ENCODE measurements around the gene CD6. TPM values are rescaled to one million over a fixed set of nuclear protein-coding genes. Genes with fewer than 3 reads are reported as not detected.

The CD6 gene
- total RNA-seq, 6 experiments from 2014 or later, result 0.29 to 2.4 (median 0.52) TPM

GRCh38 chr11:60993615-60994014 is 22.1 kb downstream of the CD6 start:
- no peaks in the 10 kb centered on the region for H3K36me3 ChIP-seq
- no peaks in the 10 kb centered on the region for H3K9me3 ChIP-seq
- TF ChIP-seq, protein P1, sequence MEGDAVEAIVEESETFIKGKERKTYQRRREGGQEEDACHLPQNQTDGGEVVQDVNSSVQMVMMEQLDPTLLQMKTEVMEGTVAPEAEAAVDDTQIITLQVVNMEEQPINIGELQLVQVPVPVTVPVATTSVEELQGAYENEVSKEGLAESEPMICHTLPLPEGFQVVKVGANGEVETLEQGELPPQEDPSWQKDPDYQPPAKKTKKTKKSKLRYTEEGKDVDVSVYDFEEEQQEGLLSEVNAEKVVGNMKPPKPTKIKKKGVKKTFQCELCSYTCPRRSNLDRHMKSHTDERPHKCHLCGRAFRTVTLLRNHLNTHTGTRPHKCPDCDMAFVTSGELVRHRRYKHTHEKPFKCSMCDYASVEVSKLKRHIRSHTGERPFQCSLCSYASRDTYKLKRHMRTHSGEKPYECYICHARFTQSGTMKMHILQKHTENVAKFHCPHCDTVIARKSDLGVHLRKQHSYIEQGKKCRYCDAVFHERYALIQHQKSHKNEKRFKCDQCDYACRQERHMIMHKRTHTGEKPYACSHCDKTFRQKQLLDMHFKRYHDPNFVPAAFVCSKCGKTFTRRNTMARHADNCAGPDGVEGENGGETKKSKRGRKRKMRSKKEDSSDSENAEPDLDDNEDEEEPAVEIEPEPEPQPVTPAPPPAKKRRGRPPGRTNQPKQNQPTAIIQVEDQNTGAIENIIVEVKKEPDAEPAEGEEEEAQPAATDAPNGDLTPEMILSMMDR (IDR thresholded peaks at IDR 0.05), result no peak
- no peak for TF ChIP-seq POLR2A (IDR thresholded peaks at IDR 0.05)
- H3K4me3 ChIP-seq, result no peak overlapping the region
- H3K4me1 ChIP-seq, result no peaks in the 10 kb centered on the region
- intact Hi-C loops (cut with DNase I), result no loop called here
- H3K27ac ChIP-seq, result no peak overlapping the region
- 39% methylated on average over 6 of the region's 7 CpGs for WGBS (ENCODE audit: insufficient coverage, low coverage, low lambda C conversion rate, missing lambda C conversion rate)
- DNase-seq (no peak), ATAC-seq (no peak)
- no peaks in the 10 kb centered on the region for H3K27me3 ChIP-seq

DNA sequence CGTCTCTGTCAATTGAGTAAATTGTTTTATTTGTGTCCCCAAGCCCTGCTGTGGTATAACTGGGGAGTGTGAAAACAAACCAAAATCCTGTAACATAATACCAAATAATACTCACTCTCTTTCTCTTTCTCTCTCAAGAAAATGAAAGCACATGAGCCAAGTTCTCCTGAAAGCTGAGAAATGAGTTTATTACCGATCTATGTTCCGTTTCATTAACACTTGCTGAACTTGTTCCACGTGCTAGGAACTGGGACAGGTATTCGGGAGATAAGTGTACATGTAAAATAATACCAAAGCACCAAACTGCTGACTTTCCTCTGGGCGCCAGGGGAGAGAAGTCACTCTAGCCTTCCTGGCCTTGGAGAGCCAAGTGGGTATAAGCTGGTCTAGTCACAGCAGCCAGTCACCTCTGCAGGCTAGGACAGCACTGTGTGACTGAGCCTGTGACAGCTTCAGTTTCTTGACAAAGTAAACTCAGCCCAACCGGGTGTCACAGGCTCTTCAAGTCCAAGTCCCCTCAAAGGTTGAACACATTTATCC is 23.1 kb downstream of the CD6 start:
- DNase-seq (peak in 1 of 3 donors; percentile 3), ATAC-seq (no peak)
- Histone ChIP-seq H3K36me3 (no peaks in the 10 kb centered on the region), H3K27me3 (no peaks in the 10 kb centered on the region), H3K27ac (no peak overlapping the region), H3K4me1 (no peaks in the 10 kb centered on the region), H3K4me3 (no peak overlapping the region), H3K9me3 (no peaks in the 10 kb centered on the region)
- 53% methylated on average over 7 of the region's 7 CpGs for WGBS (ENCODE audit: insufficient coverage, low coverage, low lambda C conversion rate, missing lambda C conversion rate)
- intact Hi-C loops (cut with DNase I), result no loop called here
- TF ChIP-seq, protein P1 (IDR thresholded peaks at IDR 0.05), result no peak
- no peak for TF ChIP-seq POLR2A (IDR thresholded peaks at IDR 0.05)

DNA sequence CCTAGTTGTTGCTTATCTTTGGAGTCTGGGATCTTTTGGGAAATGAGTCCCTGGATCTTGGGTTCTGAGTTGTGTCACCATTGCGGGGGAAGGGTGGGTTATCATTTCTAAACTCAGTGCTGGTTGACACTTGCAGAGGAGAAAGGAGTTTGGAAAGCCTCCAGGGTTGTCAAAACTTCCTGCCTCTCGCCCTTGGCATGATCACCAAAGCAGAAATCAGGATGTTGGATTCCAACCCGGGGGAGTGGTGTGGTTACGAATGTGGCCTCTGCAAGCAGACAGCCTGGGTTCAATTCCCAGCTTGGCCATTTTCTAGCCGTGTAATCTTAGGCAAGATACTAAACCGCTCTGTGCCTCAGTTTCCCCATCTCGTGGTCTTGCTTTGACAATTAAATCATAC is 24.3 kb downstream of the CD6 start:
- TF ChIP-seq, protein P1 (IDR thresholded peaks at IDR 0.05), result no peak
- TF ChIP-seq POLR2A (IDR thresholded peaks at IDR 0.05), result no peak

DNA sequence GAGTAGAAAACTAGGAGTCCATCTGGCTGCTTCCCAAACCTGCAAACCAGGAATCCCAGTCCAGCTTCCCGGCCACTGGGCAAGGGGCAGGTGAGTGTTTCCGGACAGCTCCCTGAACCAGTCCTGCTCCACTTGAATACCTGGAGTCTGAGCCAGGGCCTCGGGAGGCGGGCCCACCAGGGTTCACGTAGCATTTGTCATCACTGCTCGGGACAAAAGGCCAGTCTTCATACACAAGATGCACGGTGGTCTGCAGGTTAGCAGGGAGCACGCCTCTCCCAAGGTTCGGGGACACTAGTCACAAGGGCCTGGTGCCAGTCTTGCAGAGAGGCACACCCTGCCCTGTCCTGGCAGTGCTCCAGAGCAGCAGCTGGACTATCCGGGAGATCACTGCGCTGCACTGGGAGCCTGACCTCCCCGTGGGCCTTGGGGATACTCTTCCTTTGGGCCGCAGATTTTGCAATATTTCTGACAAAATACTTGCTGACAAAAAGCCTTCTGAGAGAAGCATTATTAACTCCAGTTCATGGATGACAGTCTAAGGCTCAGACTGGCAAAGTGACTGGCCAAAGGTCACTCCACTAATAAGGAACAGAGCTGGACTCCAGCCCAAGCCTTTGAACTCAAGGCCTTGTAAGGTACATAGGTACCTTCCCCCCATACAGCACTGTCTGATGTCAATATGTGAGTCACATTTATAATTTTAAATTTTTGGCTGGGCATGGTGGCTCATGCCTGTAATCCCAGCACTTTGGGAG is 25.1 kb downstream of the CD6 start:
- Histone ChIP-seq H3K27ac (no peak overlapping the region), H3K27me3 (no peaks in the 10 kb centered on the region), H3K36me3 (no peaks in the 10 kb centered on the region), H3K4me3 (no peak overlapping the region), H3K9me3 (no peaks in the 10 kb centered on the region), H3K4me1 (no peaks in the 10 kb centered on the region)
- ATAC-seq, result peak in 2 of 4 donors; percentile 33 to 36
- 52% methylated on average over 2 of the region's 13 CpGs for WGBS (ENCODE audit: insufficient coverage, low coverage, low lambda C conversion rate, missing lambda C conversion rate)
- TF ChIP-seq, protein P1 (IDR thresholded peaks at IDR 0.05), result no peak
- no peak for TF ChIP-seq POLR2A (IDR thresholded peaks at IDR 0.05)
- intact Hi-C loops (cut with DNase I), result no loop called here
- DNase-seq, result peak in 1 of 3 donors; percentile 55

More for the DNA sequence above, 24.3 kb downstream of the CD6 start:
- intact Hi-C loops (cut with DNase I), result no loop called here
- H3K4me1 ChIP-seq, result no peaks in the 10 kb centered on the region
- no peaks in the 10 kb centered on the region for H3K9me3 ChIP-seq
- no peak overlapping the region for H3K4me3 ChIP-seq
- ATAC-seq (peak in 3 of 4 donors; percentile 29 to 43 (median 30)), DNase-seq (peak in 1 of 3 donors; percentile 17)
- H3K36me3 ChIP-seq, result no peaks in the 10 kb centered on the region
- H3K27ac ChIP-seq, result no peak overlapping the region
- H3K27me3 ChIP-seq, result no peaks in the 10 kb centered on the region
- 51% methylated on average over 6 of the region's 7 CpGs for WGBS (ENCODE audit: insufficient coverage, low coverage, low lambda C conversion rate, missing lambda C conversion rate)

All from right lobe of liver (tissue), 6 donors.